HG03097 (cell line): Measurements from ENCODE around the gene YY1.

Experiments used
- ATAC-seq: cut with Tn5 transposase; IDR thresholded peaks from one replicate; pipeline ENCODE4 v1.9.1; 2021; ENCODE audit not compliant: unreplicated experiment, low FRiP score

YY1 gene

DNA sequence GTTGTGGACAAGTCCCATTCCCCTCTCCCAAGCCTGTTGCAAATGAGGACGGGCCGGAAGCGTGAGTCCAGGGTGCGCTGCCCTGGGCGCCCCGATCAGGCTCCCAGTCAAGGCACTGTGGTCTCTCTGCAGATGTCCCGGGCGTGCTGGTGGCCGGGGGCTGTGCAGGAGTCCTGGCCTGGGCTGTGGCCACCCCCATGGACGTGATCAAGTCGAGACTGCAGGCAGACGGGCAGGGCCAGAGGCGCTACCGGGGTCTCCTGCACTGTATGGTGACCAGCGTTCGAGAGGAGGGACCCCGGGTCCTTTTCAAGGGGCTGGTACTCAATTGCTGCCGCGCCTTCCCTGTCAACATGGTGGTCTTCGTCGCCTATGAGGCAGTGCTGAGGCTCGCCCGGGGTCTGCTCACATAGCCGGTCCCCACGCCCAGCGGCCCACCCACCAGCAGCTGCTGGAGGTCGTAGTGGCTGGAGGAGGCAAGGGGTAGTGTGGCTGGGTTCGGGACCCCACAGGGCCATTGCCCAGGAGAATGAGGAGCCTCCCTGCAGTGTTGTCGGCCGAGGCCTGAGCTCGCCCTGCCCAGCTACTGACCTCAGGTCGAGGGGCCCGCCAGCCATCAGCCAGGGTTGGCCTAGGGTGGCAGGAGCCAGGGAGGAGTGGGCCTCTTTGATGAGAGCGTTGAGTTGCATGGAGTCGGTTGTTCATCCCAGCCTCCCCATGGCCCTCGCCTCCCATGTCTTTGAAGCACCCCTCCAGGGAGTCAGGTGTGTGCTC lies 90.5 kb downstream of the YY1 start:
- no peak for ATAC-seq

DNA sequence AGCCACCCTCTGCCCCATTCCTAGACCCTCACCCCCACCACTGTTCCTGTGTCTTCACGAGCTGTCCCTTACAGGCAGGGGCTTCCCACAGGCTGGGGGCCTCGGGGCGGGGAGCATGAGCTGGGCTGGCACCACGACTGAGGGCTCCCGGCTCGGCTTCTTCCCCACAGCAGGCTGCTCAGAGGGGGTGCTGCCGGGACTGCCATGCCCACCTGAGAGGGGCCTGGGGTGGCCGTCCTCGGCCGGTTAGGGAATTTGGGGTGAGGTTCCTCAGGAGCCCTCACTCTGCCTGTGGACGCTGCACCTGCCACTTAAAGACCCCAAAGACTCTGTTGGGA lies 91.0 kb downstream of the YY1 start:
- no peak for ATAC-seq

DNA sequence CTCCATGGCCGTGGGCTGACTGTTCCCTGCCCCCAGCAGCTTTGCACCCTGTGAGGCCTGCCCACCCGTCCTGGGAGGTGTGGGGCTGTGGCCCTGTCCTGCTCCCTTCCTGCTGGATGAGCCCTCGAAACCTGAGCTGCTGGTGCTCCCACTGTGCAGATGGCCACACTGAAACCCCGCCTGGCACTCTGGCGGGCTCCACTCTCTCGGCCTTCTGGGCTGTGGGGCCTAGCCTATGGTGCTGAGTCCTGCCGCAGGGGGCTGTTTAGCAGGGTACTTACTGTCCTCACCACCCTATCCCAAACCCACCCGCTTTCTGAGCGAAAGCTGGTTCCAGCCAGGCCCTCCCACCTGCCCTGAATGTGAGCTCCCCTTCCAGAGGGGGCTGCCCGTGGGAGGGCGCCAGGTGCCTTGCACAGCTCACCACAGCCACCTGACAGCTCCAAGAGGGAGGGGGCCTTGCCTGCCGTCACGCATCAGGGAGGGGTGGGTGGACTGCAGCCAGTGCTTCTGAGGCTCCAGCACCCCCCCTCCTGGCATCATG lies 91.5 kb downstream of the YY1 start:
- no peak for ATAC-seq

DNA sequence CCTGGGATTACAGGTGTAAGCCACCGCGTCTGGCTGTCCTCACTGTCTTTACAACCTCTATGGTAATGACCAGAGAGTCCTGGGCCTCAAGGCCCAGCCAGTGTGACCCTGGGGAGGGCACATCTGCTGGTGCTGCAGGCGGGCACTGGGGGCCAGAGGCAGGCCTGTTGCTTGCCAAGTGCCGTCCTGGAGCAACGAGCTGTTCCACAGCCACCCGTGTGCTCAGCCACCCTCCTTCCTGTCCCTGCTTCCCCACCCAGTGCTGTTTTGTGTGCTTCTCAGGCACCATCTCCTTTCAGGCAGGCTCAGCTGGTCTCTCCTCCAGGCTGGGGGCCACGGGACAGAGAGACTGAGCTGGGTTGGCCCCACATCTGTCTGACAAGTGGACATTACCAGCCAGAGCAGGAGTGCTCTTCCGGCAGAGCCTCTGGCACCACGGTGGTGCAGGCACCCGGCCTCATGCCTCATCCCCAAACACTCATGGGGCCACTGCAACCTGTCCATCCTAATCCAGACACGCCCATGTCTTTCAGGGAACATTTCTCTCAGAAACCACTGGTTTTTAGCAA lies 93.2 kb downstream of the YY1 start:
- no peak for ATAC-seq
